Adrenal gland (tissue), 5 donors: ENCODE data around the gene MRPL51.

Experiments used
- CTCF ChIP-seq, 6 experiments: fragments of 450-650 bp in 4 of 6; fragments of 200-600 bp in 2 of 6; sonication (generic) in 1 of 6; IDR thresholded peaks; 1 replicate in 5 of 6; 2 replicates in 1 of 6; pipeline versions ENCODE4 v1.5.1 to v1.8.0; 2016 to 2021; ENCODE audit warnings: antibody characterized with exemption in 6 of 6, mild to moderate bottlenecking in 2 of 6, moderate library complexity in 1 of 6
- POLR2A ChIP-seq, 2 donors: fragments of 450-650 bp; IDR thresholded peaks; one replicate each; pipeline ENCODE4 v1.6.1; 2017; ENCODE audit warnings: antibody characterized with exemption in 2 of 2, mild to moderate bottlenecking in 2 of 2, moderate library complexity in 1 of 2
- donor health status: DM: no; HTN: no; CAD: no.

GRCh38 chr12:6450869-6451347, 42.2 kb downstream of the MRPL51 start:
- TF ChIP-seq CTCF (IDR thresholded peaks at IDR 0.05) (no peak), POLR2A (IDR thresholded peaks at IDR 0.05) (no peak)
